Natural killer cell (primary cell): ENCODE data around the gene TK1. TPM values are rescaled to one million over a fixed set of nuclear protein-coding genes. Genes with fewer than 3 reads are reported as not detected.
A peak's percentile ranks its signal among the peaks of the same experiment; 100 is the strongest.

ENCODE experiments used
- ATAC-seq, 3 donors: fragments of 150-1000 bp in 2 of 3; fragments of 200-7000 bp in 1 of 3; cut with Tn5 transposase; 1 replicate in 1 of 3; 2 replicates in 2 of 3; pipeline ENCODE4 v1.10.0; 2021; ENCODE audit warnings: mild to moderate bottlenecking in 2 of 3, moderate library complexity in 2 of 3
- DNase-seq, 2 donors: peaks; one replicate each; pipeline versions ENCODE4 v3.0.0 to v3.0.0-alpha.2; 2013 to 2021; ENCODE audit warnings: mixed read lengths in 1 of 2
- H3K27ac ChIP-seq: one replicate; pipeline ENCODE4 v1.5.1; 2013; ENCODE audit warnings: mild to moderate bottlenecking, low read length
- H3K27me3 ChIP-seq: one replicate; pipeline ENCODE4 v1.6.1; 2013; ENCODE audit warnings: low read length; ENCODE audit not compliant: control insufficient read depth, insufficient read depth
- H3K36me3 ChIP-seq: one replicate; pipeline ENCODE4 v1.6.1; 2013; ENCODE audit warnings: low read length; ENCODE audit not compliant: control insufficient read depth, insufficient read depth
- H3K4me1 ChIP-seq: one replicate; pipeline ENCODE4 v1.6.1; 2013; ENCODE audit warnings: low read length; ENCODE audit not compliant: control insufficient read depth, insufficient read depth
- H3K4me3 ChIP-seq: one replicate; pipeline ENCODE4 v1.5.1; 2013; ENCODE audit warnings: low read length
- H3K9me3 ChIP-seq: one replicate; pipeline ENCODE4 v1.6.1; 2013; ENCODE audit warnings: low read length; ENCODE audit not compliant: control insufficient read depth, insufficient read depth
- H3K27ac Mint-ChIP-seq, 2 donors: one replicate each; pipeline ENCODE4 v1.8.0; 2022; ENCODE audit warnings: mild to moderate bottlenecking in 2 of 2, mixed read lengths in 2 of 2, moderate library complexity in 1 of 2
- H3K27me3 Mint-ChIP-seq, 2 donors: one replicate each; pipeline ENCODE4 v1.8.0; 2022; ENCODE audit warnings: low read depth in 2 of 2, mixed read lengths in 2 of 2
- H3K36me3 Mint-ChIP-seq: one replicate; pipeline ENCODE4 v1.8.0; 2022; ENCODE audit warnings: mixed read lengths
- H3K4me1 Mint-ChIP-seq, 2 donors: one replicate each; pipeline ENCODE4 v1.8.0; 2022; ENCODE audit warnings: mixed read lengths in 2 of 2
- H3K4me3 Mint-ChIP-seq: one replicate; pipeline ENCODE4 v1.8.0; 2022; ENCODE audit warnings: mild to moderate bottlenecking, moderate library complexity, mixed read lengths
- H3K9me3 Mint-ChIP-seq, 2 donors: one replicate each; pipeline ENCODE4 v1.8.0; 2022; ENCODE audit warnings: mixed read lengths in 2 of 2
- CTCF ChIP-seq: fragments of 200-600 bp; IDR thresholded peaks from one replicate; pipeline ENCODE4 v1.8.0; 2022; ENCODE audit warnings: antibody characterized with exemption
- WGBS: methylation state at CpG from one replicate; pipeline ENCODE4 v1.1.7; 2013; ENCODE audit warnings: missing lambda C conversion rate; ENCODE audit not compliant: insufficient coverage; 5-methylcytosine and 5-hydroxymethylcytosine counted together
- intact Hi-C: fragments of 100-400 bp; cut with micrococcal nuclease; formaldehyde crosslinking; loops from one replicate; pipeline ENCODE4 v1.14.2; 2022
- total RNA-seq, 4 donors: library from RNA; stranded (reverse); fragments of 120-200 nt in 1 of 4; gene quantifications; one replicate each; pipeline versions ENCODE4 v1.2.3 to v1.2.4, GENCODE V29; 2013 to 2022

The TK1 gene
- total RNA-seq, 3 donors from 2014 or later (not counting 1 experiment from before 2014, with no cell fraction given), result 2.1 to 5.1 (median 3.9) TPM

GRCh38 chr17:78134899-78135385, 51.9 kb downstream of the TK1 start:
- H3K4me3 Mint-ChIP-seq, result no peak overlapping the region

GRCh38 chr17:78133971-78134898, 52.6 kb downstream of the TK1 start:
- Histone ChIP-seq H3K9me3 (no peaks in the 10 kb centered on the region), H3K4me1 (peaks cover 85% of the 10 kb centered on the region), H3K27ac (peak overlapping the region; percentile 72), H3K4me3 (peak overlapping the region; percentile 12), H3K27me3 (no peaks in the 10 kb centered on the region), H3K36me3 (peaks cover 52% of the 10 kb centered on the region)
- WGBS, result 32% methylated on average over 39 of the region's 39 CpGs
- Mint-ChIP-seq H3K27me3 (no peaks in the 10 kb centered on the region), H3K4me1 (peaks cover 74 to 83% of the 10 kb centered on the region in 2 donors), H3K4me3 (peak overlapping the region; percentile 59), H3K36me3 (peaks cover 10% of the 10 kb centered on the region), H3K9me3 (no peaks in the 10 kb centered on the region), H3K27ac (peak overlapping the region; percentile 83 to 99)
- peak; percentile 65 for TF ChIP-seq CTCF
- intact Hi-C loops, result loop anchor here (1.0 to 5.0 kb wide), 2 partner anchors 22 to 1668 kb away; no protein-coding TSS in a partner anchor
- peak; percentile 70 to 92 for DNase-seq
- ATAC-seq, result peak; percentile 32 to 48 (median 43)

More at GRCh38 chr17:78134899-78135385, 51.9 kb downstream of the TK1 start:
- Histone ChIP-seq H3K9me3 (no peaks in the 10 kb centered on the region), H3K36me3 (peaks cover 53% of the 10 kb centered on the region), H3K4me3 (no peak overlapping the region), H3K27me3 (no peaks in the 10 kb centered on the region), H3K4me1 (peaks cover 84% of the 10 kb centered on the region), H3K27ac (no peak overlapping the region)
- no peaks in the 10 kb centered on the region for H3K27me3 Mint-ChIP-seq
- intact Hi-C loops, result loop anchor here (1.0 to 5.0 kb wide), 2 partner anchors 23 to 1667 kb away; no protein-coding TSS in a partner anchor
- ATAC-seq (no peak), DNase-seq (peak in 1 of 2 donors; percentile 18)
- H3K4me1 Mint-ChIP-seq, result peaks cover 72 to 81% of the 10 kb centered on the region in 2 donors
- no peak for TF ChIP-seq CTCF
- H3K9me3 Mint-ChIP-seq, result no peaks in the 10 kb centered on the region
- peak overlapping the region; percentile 83 to 99 for H3K27ac Mint-ChIP-seq
- 85% methylated on average over 9 of the region's 9 CpGs for WGBS
- peaks cover 10% of the 10 kb centered on the region for H3K36me3 Mint-ChIP-seq

- peak in 1 of 2 donors; percentile 52 for DNase-seq
- no peak for TF ChIP-seq CTCF
- H3K9me3 ChIP-seq, result no peaks in the 10 kb centered on the region
- Mint-ChIP-seq H3K4me1 (peaks cover 70 to 81% of the 10 kb centered on the region in 2 donors), H3K27me3 (no peaks in the 10 kb centered on the region), H3K36me3 (peaks cover 10% of the 10 kb centered on the region), H3K9me3 (no peaks in the 10 kb centered on the region), H3K27ac (peak overlapping the region; percentile 83 to 99), H3K4me3 (peak overlapping the region; percentile 59)
- peak overlapping the region; percentile 71 for H3K4me3 ChIP-seq
- ATAC-seq, result no peak
- H3K4me1 ChIP-seq, result peaks cover 82% of the 10 kb centered on the region
- intact Hi-C loops, result loop anchor here (5.0 kb wide), 1 partner anchor 1669 kb away; no protein-coding TSS in a partner anchor
- H3K36me3 ChIP-seq, result peaks cover 50% of the 10 kb centered on the region
- H3K27me3 ChIP-seq, result no peaks in the 10 kb centered on the region
- H3K27ac ChIP-seq, result peak overlapping the region; percentile 72
- WGBS, result 64% methylated on average over 30 of the region's 30 CpGs
Observed at GRCh38 chr17:78133179-78133951, 53.5 kb downstream of the TK1 start.
